T-helper 2 cell treated with Interferon-gamma antibody and Interleukin-4, amounts not matched to agents 100 ng/mL and 5 ng/mL, for 36 hours (primary cell): ENCODE data around the gene OPA3. TPM values are rescaled to one million over a fixed set of nuclear protein-coding genes. Genes with fewer than 3 reads are reported as not detected.
"Not testable (repeated sequence)": the region's sequence is repeated elsewhere in the genome, so short reads cannot be mapped to it uniquely, and the experiment has no call there.

Experiments used
- intact Hi-C: fragments of 100-400 bp; cut with micrococcal nuclease; formaldehyde crosslinking; loops from one replicate; pipeline ENCODE4 v1.15.1; 2023
- total RNA-seq: library from RNA; stranded (reverse); gene quantifications from 2 replicates; pipeline ENCODE4 v1.2.3, GENCODE V29; 2022

OPA3 gene
- total RNA-seq, 1 donor from 2014 or later: 15.7 TPM

GRCh38 chr19:45523642-45524256 lies 60.9 kb downstream of the OPA3 start:
- intact Hi-C loops: loop anchor here (1.0 to 2.0 kb wide), 4 partner anchors 17 to 120 kb away; partner anchors contain the start of gene VASP

DNA sequence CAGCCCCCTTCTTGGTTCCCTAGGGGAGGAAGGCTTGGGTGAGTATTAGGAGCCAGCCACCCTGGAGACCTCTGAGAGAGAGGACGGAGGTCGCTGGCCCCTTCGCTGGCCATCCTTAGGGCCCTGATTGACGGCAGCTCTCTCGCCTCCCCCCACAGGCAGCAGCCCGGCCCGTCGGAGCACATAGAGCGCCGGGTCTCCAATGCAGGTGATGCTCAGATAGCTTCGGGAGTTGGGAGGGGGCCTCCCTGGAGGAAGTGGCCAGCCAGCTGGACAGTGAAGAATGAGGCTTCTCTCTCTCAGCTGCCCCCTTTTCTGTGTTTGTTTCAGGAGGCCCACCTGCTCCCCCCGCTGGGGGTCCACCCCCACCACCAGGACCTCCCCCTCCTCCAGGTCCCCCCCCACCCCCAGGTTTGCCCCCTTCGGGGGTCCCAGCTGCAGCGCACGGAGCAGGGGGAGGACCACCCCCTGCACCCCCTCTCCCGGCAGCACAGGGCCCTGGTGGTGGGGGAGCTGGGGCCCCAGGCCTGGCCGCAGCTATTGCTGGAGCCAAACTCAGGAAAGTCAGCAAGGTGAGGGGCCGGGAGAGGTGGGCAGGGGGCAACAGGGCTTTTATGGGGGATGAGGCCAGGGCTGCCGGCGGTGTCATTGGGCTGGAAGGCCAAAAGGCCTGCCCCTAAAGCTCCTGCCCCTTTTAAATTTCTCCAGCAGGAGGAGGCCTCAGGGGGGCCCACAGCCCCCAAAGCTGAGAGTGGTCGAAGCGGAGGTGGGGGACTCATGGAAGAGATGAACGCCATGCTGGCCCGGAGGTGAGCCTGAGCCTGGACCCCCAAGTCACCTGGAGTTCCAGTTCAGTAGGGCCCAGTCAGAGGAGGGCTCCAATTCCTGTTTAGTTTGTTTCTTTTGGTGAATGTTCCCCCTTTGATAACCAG lies 62.3 kb downstream of the OPA3 start:
- intact Hi-C loops: loop anchor here (2.0 kb wide), 1 partner anchor 15 kb away; the partner anchor contains the start of gene VASP

- intact Hi-C loops: no loop called here
Observed at GRCh38 chr19:45518469-45518826, 66.2 kb downstream of the OPA3 start.

DNA sequence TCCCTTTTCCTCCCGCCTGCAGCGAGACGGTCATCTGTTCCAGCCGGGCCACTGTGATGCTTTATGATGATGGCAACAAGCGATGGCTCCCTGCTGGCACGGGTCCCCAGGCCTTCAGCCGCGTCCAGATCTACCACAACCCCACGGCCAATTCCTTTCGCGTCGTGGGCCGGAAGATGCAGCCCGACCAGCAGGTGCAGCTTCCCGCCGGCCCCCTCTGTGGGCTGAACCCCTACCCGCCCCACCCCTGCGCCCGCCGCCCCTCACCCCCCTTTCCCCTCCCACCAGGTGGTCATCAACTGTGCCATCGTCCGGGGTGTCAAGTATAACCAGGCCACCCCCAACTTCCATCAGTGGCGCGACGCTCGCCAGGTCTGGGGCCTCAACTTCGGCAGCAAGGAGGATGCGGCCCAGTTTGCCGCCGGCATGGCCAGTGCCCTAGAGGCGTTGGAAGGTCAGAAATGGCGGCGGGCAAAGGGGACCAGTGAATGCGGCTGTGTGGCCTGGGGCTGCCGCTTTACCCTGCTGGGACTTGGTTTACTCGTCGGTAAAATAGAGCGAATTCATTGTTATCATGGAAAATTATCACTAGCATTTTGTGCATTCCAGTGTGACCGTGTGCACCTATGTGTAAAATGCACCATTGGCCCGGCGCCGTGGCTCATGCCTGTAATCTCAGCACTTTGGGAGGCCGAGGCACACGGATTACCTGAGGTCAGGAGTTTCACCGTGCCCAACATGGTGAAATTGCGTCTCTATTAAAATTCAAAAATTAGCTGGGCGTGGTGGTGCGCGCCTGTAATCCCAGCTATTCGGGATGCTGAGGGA lies 66.7 kb downstream of the OPA3 start:
- intact Hi-C loops: no loop called here

GRCh38 chr19:45517238-45517637 lies 67.4 kb downstream of the OPA3 start:
- intact Hi-C loops: no loop called here

DNA sequence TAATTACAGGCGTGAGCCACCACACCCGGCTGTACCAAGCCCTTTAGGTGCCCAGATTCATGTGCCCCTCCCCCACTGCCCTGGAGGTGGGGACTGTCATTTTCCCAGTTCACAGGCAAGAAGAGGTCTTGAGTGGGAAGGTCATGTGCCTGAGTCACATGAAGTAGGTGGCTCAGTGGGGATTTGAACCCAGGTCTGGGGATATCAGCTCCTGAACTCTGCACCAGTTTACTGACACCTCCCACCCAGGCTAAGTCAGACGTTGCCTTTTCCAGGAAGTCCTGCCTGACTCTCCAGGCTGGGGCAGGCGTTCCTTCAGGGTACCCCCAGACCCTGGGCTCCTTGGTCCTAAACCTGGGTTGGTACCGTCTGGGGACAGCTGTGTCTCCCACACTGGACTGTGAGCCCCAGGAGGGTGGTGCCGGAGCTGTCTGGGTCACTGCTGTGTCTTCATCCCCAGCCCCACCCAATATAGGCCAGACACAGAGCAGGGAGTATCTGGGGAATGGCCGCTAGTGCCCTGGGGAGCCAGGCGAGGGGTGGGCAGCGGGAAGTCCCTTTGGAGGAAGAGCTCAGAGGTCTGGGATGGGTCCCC lies 68.7 kb downstream of the OPA3 start:
- intact Hi-C loops: no loop called here

DNA sequence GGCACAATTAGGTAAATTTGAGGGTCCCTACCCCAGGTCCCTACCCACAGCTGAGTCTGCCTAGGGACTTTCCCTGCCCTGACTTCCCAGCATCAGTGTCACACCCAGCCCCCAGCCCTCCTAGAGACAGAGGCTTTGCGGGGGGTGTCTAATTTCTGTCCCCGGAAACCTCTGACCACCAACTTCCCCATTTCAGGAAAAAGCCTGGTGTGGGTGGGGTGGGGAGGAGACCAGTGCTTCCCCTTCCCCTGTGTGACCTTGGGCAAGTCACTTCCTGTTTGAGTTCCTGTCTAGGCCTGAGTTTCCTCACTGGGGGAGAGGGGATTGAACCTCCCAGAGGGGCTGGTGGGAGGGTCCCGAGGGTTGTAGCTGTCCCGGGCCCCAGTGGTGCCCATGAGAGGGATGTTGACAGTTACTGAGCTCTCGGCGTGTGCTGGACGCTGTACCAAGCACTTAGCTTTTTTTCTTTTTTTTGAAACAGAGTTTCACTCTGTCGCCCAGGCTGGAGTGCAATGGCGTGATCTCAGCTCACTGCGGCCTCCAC lies 69.4 kb downstream of the OPA3 start:
- intact Hi-C loops: no loop called here

GRCh38 chr19:45514376-45515051 lies 70.1 kb downstream of the OPA3 start:
- intact Hi-C loops: no loop called here

DNA sequence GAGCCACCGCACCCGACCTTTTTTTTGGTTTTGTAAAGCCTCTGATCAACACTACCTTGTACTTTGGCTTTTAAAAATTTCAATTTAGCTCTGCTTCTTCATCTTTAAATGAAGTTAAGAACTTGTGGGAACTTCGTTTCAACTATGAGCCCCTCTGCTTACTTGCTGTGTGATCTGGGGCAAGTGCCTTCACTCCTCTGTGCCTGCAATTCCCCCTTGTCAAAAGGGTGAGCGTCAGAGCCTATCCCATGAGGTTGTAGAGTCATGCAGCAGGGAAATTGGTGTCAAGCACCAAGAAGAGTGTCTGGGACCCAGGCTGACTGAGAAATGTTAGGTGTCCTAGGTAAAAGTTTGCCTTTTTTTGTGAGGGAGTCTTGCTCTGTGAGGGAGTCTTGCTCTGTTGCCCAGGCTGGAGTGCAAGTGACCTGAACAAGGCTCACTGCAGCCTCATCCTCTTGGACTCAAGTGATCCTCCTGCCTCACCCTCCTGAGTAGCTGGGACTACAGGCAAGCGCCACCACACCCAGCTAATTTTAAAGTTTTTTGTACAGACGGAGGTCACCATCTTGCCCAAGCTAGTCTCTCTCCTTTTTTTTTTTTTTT lies 71.6 kb downstream of the OPA3 start:
- intact Hi-C loops: no loop called here

DNA sequence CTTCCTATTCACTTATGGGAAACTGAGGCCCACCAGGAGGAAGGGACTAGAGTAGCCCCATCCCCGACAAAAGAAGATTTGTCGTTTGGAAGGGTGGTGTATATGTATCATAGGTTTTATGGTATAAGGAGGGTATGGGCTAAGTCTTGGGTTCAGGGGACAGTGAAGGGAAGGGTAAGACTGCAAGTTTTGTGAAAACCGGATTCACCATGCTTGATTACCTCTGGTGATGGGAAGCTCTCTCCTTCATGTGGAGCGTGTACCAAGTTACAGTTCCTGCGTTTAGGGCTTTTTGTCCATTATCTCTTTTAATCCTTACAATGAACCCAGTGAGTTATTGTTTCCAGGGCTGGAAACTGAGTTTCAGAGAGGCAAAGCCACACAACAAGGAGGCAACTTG lies 73.5 kb downstream of the OPA3 start:
- intact Hi-C loops: no loop called here

- intact Hi-C loops: not testable (repeated sequence)
Observed at GRCh38 chr19:45510352-45510751, 74.2 kb downstream of the OPA3 start.

- intact Hi-C loops: loop anchor here (5.0 kb wide), 2 partner anchors 183 to 757 kb away; partner anchors contain the start of genes QPCTL and SNRPD2
Observed at GRCh38 chr19:45509692-45510015, 74.9 kb downstream of the OPA3 start.

GRCh38 chr19:45508861-45509691 lies 75.5 kb downstream of the OPA3 start:
- intact Hi-C loops: loop anchor here (5.0 kb wide), 2 partner anchors 183 to 757 kb away; partner anchors contain the start of genes QPCTL and SNRPD2

- intact Hi-C loops: loop anchor here (5.0 kb wide), 2 partner anchors 184 to 756 kb away; partner anchors contain the start of genes QPCTL and SNRPD2
Observed at GRCh38 chr19:45508417-45508860, 76.2 kb downstream of the OPA3 start.

- intact Hi-C loops: loop anchor here (1.0 to 5.0 kb wide), 9 partner anchors 15 to 756 kb away; partner anchors contain the start of genes IRF2BP1, OPA3, POLR1G and QPCTL
Observed at GRCh38 chr19:45507872-45508416, 76.7 kb downstream of the OPA3 start.

GRCh38 chr19:45506989-45507871 lies 77.4 kb downstream of the OPA3 start, which contains the start of gene VASP:
VASP (plus strand) TSS chr19:45507479; CDS start chr19:45507772, 293 bp downstream.
- intact Hi-C loops: loop anchor here (1.0 to 5.0 kb wide), 10 partner anchors 10 to 755 kb away; partner anchors contain the start of genes IRF2BP1, OPA3, POLR1G and QPCTL
